ENCODE data around the gene PRKAG1.

GRCh38 chr12:48954841-48955501, 63.6 kb downstream of the PRKAG1 start:
- no peak for TF ChIP-seq POLR2A (IDR thresholded peaks at IDR 0.05)
- TF ChIP-seq, protein P1, sequence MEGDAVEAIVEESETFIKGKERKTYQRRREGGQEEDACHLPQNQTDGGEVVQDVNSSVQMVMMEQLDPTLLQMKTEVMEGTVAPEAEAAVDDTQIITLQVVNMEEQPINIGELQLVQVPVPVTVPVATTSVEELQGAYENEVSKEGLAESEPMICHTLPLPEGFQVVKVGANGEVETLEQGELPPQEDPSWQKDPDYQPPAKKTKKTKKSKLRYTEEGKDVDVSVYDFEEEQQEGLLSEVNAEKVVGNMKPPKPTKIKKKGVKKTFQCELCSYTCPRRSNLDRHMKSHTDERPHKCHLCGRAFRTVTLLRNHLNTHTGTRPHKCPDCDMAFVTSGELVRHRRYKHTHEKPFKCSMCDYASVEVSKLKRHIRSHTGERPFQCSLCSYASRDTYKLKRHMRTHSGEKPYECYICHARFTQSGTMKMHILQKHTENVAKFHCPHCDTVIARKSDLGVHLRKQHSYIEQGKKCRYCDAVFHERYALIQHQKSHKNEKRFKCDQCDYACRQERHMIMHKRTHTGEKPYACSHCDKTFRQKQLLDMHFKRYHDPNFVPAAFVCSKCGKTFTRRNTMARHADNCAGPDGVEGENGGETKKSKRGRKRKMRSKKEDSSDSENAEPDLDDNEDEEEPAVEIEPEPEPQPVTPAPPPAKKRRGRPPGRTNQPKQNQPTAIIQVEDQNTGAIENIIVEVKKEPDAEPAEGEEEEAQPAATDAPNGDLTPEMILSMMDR (IDR thresholded peaks at IDR 0.05): no peak

Data from body of pancreas (tissue), 4 donors.